NK-92 (cell line): ENCODE results near the gene MZT2A.
"Not testable (repeated sequence)": the region's sequence is repeated elsewhere in the genome, so short reads cannot be mapped to it uniquely, and the experiment has no call there.

Experiments
- DNase-seq: peaks from one replicate; lab custom pipeline; 2025; ENCODE audit not compliant: unreplicated experiment; lab: John Stamatoyannopoulos, UW

Gene MZT2A

DNA sequence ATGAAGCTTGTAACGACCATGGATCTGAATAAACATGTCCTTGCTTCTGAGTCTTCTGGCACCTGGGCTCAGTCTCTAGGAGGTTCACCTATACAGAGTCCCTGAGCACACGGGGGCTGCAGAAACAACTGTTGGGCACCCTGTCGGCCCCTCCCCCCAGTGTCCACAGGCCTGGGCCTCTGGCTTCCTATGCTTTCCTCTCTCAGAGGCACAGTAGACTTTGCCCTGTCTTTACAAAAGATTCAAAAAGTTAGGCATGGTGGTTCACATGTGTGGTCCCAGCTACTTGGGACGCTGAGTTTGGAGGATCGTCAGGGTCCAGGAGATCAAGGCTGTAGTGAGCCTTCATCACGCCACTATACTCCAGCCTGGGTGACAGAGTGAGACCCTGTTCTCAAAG is 29.3 kb upstream of the MZT2A start:
- DNase-seq, result not testable (repeated sequence)

DNA sequence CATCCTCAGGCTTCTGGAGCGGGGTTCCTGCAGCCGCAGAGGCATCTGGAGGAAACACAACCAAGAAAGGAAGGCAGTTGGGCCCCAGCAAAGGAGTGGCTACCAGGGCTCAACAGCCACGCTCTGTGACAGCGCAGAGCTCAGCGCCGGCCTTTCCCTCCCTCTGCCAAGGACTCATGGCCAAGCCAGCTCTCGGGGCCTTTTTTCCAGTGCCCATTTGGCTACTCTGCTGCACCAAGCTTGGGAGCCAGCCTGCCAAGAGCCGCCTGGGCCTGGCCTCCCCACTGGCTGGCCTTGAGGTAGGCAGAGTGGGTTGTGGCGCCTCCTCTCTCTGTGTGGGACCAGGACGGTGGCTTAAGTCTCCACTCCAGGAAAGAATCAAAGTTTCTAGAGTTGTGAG is 28.3 kb upstream of the MZT2A start:
- no peak for DNase-seq

DNA sequence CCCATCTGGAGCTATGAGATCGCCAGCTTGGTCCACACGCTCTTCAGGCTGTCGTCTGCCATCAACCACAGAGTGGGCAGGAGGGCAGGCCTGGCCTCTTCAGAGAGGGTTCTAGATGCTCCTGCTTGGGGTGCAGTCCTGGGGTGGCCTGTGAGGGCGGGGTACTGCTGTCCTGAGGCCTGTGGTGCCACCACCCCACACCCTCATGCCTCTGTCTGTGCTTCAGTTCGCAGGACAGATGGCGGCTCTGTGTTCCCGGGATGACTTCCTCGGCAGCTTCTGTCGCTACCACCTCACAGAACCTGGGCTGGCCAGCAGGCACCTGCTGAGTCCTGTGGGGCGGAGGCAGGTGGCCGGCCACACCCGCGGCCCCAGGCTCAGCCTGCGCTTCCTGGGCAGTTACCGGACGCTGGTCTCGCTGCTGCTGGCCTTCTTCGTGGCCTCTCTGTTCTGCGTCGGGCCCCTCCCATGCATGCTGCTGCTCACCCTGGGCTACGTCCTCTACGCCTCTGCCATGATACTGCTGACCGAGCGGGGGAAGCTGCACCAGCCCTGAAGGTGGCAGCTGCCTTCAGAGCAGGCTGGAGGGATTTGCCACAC is 27.8 kb upstream of the MZT2A start:
- DNase-seq, result not testable (repeated sequence)

DNA sequence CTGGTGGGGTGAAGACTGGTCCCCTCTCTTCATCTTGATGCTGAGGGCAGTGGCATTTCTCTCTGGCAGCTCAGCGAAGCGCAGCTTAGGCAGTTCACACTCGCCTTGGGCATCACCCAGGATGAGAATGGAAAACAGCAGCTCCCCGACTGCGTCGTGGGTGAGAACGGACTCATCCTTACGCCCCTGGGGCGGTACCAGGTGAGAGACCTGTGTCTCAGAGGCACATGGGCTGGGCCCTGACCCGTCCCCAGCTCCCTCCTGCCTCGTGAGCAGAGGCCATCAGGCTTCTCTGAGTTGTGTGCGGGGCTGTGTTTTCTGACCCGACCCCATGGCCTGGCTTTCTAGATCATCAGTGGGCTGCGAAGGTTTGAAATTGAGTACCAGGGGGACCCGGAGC is 27.3 kb upstream of the MZT2A start:
- no peak for DNase-seq

DNA sequence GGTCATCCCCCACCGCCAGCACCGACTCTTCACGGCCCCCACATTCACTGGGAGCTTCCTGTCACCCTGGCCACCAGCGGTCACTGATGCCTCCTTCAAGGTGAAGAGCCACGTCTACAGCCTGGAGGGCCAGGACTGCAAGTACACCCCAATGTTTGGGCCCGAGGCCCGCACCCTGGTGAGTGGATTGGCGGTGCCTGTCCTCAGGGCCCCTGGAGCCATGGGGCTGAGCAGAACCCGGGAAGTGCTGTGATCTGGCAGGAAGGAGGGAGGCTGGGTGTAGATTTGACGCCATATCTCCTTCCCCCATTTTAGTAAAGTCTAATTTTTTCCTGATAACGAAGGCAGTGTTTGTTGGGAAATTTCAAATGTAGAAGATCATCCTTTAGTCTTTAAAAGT is 26.3 kb upstream of the MZT2A start:
- not testable (repeated sequence) for DNase-seq

DNA sequence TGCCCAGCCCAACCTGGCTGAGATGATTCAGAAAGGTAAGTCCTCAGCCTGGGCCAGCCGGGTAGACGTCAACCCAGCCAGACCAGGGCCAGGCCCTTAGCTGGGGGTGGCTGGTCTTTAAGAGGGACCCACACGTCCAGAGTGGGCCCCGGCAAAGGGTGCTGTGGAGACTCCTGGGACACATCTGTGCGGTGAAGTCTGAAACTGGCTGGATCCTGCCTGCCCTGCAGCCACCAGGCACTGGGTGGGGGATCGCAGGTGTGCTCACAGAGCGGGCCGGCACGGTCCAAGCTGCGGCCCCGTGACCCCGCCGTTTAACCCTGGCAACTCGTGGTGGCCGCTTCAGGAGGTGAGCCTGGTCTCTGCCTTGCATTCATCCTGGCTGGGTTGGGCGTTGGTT is 25.7 kb upstream of the MZT2A start:
- not testable (repeated sequence) for DNase-seq

DNA sequence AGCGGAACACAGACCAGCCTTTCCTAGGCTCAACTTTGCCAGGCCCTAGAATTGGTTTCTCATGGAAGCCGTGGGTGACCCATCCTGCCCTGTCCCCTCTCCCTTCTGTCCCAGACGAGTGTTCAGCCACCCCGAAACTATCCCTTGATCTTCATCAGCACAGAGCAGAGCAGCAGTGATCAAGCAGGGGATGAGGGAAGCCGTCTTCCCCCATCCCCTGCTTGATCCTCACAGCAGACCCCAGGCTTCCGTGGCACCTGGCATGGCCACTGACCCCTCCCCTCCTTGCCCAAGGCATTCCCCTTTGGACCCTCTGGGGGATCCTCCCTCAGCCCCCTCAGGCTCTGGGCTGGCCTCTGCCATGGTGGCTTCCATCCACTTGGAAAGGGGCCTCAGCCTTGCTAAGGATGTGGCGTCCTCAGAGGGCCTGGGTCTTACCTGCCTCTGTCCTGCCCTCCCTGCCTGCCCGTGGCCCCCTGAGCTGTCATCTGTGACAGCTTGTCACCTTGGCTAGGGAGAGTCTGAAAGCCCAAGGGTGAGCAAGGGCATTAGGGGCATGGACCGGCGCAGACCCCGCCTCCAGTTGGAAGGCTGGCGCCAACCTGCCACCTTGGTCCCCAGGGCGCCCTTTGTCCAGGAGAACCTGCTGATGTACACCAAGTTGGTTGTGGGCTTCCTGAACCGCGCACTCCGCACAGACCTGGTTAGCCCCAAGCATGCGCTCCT is 25.1 kb upstream of the MZT2A start:
- no peak for DNase-seq

DNA sequence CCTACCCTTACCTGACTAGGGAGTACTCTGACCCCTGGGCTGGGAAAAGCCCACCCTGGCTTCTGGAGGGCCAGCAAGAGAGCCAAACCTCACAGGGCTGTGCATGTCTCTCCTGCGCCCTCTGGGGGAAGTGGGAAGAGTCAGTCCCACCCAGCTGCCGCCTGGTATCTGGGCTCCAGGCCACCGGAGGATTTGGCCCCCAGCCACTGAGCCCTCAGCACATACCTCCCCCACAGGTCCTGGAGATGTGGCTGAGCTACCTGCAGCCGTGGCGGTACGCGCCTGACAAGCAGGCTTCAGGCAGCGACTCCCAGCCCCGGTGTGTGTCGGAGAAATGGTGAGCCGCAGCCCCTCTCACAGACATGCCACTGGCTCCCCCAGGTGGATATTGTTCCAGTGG is 24.4 kb upstream of the MZT2A start:
- not testable (repeated sequence) for DNase-seq

DNA sequence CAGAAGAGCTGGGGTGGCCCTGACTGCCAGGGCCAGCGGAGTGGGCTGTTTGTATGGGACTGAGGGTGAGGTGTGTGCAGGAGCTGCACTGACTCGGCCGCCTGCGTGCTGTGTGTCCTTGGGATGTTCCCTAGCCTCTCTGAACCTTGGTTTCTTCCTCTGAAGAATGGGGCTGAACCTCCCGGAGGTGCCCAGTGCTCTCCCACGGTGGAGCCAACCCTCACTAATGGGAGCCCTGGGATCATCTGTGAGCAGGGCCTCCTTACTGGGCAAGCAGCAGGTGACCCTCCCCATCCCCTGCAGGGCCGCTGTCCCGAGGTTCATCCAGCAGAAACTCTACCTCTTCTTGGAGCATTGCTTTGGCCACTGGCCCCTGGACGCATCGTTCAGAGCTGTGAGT is 23.8 kb upstream of the MZT2A start:
- DNase-seq, result no peak

DNA sequence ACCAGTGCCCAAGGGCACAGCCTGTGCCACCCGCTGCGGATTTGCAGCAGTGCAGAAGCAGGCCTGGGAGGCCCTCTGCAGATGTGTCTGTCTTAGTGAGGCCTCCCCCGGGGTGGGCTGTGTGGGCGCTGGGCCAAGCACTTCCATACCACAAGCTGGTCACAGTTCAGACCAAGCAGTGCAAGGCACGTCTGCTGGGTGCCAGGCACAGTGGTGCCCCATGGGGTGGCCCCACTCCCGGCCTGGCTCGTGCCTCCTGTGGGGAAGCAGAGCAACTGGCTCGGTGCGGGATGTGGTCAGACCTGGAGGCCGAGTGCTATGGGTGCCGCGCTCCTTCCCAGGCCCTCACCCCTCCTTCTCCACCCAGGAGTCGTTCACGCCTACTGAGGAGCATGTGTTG is 23.0 kb upstream of the MZT2A start:
- DNase-seq, result not testable (repeated sequence)

DNA sequence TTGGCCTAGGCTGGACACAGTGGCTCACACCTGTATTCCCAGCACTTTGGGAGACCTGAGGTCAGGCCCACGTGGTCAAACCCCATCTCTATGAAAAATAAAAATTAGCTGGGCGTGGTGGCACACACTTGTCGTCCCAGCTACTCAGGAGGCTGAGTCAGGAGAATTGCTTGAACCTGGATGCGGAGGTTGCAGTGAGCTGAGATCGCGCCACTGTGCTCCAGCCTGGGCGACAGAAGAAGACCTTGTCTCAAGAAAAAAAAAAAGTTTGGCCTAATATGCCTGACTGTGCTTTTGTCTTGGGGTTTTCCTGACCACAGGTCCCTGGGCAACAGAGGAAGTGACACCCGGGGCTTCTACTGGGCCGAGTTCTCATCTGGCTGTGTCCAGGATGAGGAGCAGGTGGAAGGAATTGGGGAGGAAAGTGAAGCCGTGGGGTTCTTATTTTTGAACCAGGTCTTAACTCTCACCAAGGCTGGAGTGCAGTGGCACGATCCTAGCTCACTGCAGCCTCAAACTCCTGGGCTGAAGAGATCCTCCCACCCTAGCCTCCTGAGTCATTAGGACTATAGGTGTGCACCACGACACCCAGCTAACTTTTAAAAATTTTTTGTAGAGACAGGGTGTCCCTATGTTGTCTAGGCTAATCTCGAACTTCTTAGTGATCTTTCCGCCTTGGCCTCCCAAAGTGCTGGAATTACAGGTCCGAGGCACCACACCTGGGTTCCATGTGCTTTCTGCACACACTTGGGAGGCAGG is 22.4 kb upstream of the MZT2A start:
- not testable (repeated sequence) for DNase-seq

DNA sequence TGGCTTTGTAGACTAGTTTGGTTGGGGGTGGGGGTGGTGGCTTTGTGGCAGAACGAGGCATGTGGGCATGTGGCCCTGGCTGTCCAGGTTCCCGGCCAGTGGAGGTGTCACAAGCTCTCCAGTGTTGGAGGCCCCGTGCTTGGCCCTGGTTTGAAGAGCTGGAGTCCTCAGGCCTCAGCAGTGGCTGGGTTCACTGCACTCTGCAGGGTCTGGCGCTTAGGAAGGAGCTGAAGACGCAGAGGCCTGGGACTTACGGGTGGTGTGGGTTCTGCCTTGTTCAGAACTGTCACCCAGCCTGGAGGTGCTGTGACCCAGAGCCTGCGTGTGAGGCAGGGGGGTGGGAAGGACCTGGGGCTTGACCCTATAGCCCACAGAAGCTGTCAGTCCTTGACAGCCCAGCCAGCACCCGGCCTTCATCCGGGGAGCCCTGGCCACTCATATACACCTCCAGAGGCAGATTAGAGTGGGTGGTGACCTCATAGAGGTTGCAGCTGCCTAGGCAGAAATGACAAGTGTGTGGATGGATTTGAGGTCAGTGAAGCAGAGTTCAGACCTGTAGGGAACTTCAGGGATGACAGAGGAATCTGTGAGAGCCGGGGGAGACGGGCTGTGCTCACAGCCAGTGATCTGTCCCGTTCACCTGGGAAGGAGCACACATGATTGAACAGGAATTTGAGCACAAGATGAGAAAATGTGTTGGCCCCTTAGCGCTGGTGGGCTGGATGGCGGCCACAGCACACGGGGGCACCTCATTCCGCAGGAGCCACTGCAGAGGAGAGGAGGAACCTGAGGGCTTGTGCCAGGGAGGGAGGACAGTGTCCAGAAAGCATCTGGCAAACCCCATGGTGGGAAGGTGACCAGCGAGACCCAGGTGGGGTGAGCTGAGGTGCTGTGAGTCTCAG is 20.0 kb upstream of the MZT2A start:
- not testable (repeated sequence) for DNase-seq

DNA sequence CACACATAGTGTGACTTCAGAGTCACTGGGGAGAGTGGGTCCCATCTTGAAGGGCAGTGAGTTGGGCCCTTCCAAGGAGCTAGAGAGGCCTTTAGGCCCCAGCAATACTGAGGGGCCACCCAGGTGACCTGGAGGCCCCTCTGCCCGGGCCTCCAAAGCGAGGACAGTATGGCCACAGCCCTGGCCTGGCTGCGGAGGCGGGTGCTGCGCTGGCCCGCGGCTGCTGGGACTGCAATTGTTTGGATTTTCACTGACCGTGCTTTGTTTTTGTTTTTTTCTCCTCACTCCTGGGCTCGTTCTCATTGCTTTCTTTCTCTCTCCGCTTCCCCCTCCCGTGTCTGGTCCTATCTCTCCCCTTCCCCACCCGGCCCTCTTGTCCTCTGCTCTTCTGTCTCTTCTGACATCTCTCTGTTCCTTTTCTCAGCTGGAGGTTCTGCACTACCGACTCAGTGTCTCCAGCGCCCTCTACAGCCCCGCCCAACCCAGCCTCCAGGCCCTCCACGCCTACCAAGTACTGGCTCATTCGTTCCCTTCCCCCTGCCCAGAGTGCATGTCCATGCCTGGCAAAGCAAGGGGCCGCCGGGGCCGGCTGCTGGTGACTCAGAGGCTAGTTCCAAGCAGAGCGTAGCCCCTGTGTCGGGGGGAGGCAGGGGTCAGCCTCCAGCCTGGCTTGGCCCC is 19.2 kb upstream of the MZT2A start:
- not testable (repeated sequence) for DNase-seq

DNA sequence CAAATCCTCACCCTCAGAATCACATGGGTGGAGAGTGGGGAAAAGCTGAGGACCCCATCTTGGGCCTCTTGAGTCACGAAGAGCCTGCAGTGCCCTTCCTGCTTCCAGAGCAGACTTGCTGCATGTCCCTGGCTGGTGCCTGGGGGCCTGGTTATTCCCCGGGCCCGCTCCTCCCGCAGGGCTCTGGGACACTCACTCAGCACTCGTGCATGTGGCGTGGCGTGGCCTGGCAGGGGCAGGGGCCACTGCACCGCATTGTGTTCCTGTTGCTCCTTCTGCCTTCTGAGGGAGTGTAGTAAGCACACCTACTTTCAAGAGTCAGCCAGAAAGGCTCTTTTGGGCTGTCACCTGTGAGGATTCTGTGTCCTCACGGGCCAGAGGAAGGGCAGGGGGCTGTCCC is 17.4 kb upstream of the MZT2A start:
- DNase-seq, result no peak

DNA sequence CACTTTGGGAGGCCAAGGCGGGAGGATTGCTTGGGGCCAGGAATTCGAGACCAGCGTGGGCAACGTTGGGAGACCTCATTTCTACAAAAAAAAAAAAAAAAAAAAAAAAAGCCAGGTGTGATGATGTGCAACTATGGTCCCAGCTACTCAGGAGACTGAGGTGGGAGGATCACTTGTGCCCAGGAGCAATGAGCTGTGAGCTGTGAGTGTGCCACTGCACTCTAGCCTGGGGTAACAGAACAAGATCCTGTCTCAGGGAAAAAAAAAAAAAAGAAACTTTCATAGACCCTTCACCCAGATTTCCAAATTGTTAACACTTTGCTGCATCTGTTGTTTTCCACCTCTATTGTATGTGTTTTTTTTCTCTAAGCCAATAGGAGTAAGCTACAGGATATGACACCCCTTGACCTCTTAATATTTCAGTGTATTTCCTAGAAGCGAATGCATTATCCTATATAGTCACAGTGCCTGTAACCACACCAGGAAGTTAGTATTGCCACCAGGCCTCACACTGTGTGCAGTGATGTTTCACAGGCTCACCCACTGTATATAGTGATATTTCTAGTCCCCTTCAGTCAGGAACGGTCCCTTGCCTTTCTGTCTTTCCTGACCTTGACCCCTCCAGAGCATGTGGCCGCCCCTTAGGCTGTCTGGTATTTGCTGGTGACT is 12.0 kb upstream of the MZT2A start:
- not testable (repeated sequence) for DNase-seq

DNA sequence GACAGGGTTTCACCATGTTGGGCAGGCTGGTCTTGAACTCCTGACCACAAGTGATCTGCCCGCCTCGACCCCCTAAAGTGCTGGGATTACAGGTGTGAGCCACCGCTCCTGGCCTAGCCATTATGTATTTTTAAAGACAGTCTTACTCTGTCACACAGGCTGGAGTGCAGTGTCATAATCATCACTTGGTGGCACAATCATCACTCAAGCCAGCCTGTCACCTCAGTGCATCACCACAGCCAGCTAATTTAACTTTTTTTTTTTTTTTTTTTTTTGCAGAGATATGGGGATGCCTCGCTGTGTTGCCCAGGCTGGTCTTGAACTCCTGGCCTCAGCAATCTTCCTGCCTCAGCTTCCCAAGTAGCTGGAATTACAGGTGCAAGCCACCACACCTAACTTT is 11.4 kb upstream of the MZT2A start:
- not testable (repeated sequence) for DNase-seq

DNA sequence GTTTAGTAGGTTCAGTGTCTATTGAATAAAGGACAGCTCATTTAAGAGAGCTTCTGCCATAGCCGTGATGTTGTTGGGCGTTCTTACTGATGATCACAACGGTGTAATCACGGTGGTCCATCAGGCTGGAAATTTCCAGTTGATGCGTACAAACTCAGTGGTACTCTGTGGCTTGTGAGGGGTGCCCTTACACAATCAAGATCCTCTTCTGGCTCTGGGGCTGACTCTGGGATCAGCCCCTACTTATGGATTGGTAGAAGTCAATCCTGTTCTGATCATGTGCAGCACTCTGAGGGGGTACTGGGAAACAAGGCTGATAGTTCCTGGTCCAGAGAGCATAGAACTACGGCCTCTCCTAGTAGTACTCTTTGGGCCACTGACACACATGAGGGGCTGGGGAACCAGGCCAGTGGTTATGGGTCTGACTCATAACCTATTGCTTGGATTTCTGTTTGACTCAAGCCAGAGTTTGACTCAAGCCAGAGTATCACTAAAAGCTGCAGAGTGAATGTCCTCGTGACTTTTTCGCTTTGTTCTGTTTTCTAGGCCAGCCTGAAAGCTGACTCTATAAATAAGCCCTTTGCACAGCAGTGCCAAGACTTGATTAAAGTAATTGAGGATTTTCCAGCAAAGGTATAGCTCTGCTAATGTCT is 6.2 kb upstream of the MZT2A start:
- not testable (repeated sequence) for DNase-seq

DNA sequence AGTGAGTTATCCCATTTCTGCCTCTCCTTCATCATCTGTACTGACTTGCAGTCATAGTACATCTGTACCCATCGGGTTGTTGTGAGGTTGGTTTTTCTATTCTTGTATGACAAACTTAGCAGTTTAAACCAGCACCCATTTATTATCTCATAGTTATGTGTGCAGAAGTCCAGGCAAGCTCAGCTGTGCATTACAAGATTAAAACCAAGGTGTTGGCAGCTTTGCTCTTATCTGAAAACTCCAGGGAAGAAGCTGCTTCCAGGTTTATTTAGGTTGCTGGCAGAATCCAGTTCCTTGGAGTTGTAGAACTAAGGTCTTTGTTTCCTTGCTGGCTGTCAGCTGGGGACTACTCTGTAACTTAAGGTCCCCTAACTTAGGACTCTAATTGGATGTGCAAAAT is 3.3 kb upstream of the MZT2A start:
- DNase-seq, result not testable (repeated sequence)

DNA sequence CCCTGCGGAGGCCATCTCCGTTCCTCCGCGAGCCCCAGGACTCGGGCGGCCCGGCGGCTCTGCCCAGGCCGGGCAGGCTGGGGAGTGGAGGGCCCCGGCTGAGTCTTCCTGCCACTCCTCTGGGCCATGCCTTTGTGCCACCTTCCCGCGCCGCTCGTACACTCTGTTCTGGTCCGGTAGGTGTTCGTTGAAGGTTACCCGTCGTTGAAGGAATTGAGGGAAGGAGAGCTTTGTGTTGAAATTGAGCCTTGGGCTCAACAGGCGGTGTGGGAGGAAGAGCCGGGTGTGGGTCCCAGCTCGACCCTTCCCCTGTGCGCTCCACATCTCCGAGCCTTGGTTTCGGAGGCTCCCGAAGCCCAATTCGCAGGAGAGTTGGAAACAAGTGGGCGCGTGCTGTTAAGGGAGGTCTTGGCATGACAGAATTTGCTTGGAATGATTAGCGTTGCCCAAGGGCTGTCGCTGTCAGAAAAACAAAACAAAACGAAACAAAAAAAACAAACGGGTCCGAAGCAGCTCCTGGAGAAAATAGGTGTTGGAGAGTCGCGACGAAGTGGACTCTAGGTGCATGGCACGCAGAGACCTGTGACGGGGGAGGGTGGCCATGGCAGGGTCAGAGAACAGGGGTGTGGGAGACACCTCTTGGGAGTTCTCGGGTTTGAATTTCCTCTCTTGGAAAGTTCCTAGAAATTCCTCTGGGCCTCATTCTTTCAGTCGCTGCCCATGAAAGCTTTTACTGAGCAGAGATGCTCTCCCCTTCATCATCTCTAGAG is 1.2 kb upstream of the MZT2A start:
- no peak for DNase-seq
